ENCODE data around the gene ITPRIPL1. TPM values are rescaled to one million over a fixed set of nuclear protein-coding genes. Genes with fewer than 3 reads are reported as not detected.
A peak's percentile ranks its signal among the peaks of the same experiment; 100 is the strongest.

ITPRIPL1 gene, protein sequence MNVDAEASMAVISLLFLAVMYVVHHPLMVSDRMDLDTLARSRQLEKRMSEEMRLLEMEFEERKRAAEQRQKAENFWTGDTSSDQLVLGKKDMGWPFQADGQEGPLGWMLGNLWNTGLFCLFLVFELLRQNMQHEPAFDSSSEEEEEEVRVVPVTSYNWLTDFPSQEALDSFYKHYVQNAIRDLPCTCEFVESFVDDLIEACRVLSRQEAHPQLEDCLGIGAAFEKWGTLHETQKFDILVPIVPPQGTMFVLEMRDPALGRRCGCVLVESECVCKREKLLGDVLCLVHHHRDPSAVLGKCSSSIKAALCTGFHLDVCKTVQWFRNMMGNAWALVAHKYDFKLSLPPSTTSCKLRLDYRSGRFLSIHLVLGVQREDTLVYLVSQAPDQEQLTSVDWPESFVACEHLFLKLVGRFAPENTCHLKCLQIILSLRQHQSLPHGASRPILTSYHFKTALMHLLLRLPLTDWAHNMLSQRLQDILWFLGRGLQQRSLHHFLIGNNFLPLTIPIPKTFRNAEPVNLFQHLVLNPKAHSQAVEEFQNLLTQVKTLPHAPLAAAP
- total RNA-seq (2014; rRNA removed) (not detected in 2 replicates), Bru-seq, nascent RNA (not detected), BruChase-seq, experiment 1, labeled RNA remaining after a 6-hour chase (not detected), BruChase-seq, experiment 2, labeled RNA remaining after a 2-hour chase (percentile 19 among the genes with signal in this experiment)
- long read RNA-seq, result 0 reads

DNA sequence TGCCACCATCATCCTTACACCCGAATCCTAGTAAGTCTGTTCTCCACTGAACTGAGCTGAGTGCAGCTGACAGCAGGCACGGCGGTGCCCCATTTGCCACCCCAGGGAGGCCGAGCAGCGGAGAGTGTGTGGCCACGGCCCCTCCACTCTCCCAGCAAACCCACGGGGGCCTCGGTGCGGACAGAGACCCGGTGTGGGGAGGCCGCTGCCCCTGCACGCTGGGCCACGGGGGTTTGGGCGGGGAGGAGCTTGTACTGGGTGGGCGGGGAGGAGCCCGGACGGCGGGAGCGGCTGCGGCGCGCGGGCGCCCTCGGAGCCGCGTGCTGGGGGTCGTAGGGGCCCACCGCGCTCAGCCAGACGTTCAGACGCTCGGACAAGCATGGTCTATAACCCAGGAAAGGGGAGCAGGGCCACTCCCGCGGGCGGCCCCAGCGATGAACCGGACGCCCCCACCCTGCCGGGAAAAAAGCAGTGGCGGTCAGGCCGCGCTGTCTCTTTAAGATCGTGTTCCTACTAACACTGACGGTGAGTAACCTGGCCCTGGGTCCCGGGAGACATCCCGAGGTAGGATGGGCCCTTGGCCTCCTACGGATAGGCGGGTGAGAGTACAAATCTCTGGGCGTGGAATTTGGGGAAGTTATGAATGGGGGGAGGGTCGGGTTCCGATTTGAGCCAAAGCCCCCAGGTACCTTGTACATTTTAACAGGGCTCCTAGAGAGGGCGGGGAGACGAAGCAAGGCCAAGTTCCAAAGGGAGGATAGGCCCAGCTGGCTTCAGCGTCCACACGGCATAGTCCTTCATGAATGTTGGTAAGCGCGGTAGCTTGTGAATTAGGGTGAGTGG is at the start of gene ITPRIPL1:
TSS of gene ITPRIPL1 (plus strand) at position 277 of the 843 bp plus-strand sequence. CDS start at position 800, 523 bp downstream.
- Histone ChIP-seq H2AFZ (ENCODE audit: low read length) (no peak within 1 kb of the TSS), H3K4me2 (ENCODE audit: low read length) (no peak within 1 kb of the TSS), H3K4me3 (ENCODE audit: low read length) (no peak within 1 kb of the TSS), H3K27me3 (ENCODE audit: low read length) (peaks cover 11% of the 10 kb centered on the region; the same call in 1 of the 2 replicates), H3F3A (ENCODE audit: low read length, unreplicated experiment) (peaks cover 4% of the 10 kb centered on the region), H3K4me1 (ENCODE audit: insufficient read depth, low read length) (peaks cover 31% of the 10 kb centered on the region), H3K27ac (ENCODE audit: low read length) (no peak within 1 kb of the TSS), H3K9ac (ENCODE audit: low read length) (no peak within 1 kb of the TSS), H3K9me2 (replicated peaks; ENCODE audit: low read length) (no peaks in the 10 kb centered on the region), H4K20me1 (ENCODE audit: low read length) (no peaks in the 10 kb centered on the region), H3K9me3 (ENCODE audit: low read length) (no peaks in the 10 kb centered on the region), H3K79me2 (ENCODE audit: low read length) (no peaks in the 10 kb centered on the region), H3K36me3 (ENCODE audit: low read depth, low read length) (no peaks in the 10 kb centered on the region)
- ChIA-PET POLR2A (ENCODE audit: unreplicated experiment) (no interaction called here), CTCF (no interaction called here)
- no peak for TF ChIP-seq EZH2phosphoT487 (IDR thresholded peaks at IDR 0.05; ENCODE audit: borderline replicate concordance, low read length)
- TF ChIP-seq, protein P1, sequence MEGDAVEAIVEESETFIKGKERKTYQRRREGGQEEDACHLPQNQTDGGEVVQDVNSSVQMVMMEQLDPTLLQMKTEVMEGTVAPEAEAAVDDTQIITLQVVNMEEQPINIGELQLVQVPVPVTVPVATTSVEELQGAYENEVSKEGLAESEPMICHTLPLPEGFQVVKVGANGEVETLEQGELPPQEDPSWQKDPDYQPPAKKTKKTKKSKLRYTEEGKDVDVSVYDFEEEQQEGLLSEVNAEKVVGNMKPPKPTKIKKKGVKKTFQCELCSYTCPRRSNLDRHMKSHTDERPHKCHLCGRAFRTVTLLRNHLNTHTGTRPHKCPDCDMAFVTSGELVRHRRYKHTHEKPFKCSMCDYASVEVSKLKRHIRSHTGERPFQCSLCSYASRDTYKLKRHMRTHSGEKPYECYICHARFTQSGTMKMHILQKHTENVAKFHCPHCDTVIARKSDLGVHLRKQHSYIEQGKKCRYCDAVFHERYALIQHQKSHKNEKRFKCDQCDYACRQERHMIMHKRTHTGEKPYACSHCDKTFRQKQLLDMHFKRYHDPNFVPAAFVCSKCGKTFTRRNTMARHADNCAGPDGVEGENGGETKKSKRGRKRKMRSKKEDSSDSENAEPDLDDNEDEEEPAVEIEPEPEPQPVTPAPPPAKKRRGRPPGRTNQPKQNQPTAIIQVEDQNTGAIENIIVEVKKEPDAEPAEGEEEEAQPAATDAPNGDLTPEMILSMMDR (conservative IDR thresholded peaks at IDR 0.05; ENCODE audit: low read depth, low read length), result no peak
- TF ChIP-seq EZH2 (IDR thresholded peaks at IDR 0.05; ENCODE audit: low read length, unreplicated experiment), result no peak
- no TSS peak for BruUV-seq (replicated peaks)
- intact Hi-C loops (cut with micrococcal nuclease), result no loop called here
- DNase-seq (no peak), ATAC-seq (no peak)

DNA sequence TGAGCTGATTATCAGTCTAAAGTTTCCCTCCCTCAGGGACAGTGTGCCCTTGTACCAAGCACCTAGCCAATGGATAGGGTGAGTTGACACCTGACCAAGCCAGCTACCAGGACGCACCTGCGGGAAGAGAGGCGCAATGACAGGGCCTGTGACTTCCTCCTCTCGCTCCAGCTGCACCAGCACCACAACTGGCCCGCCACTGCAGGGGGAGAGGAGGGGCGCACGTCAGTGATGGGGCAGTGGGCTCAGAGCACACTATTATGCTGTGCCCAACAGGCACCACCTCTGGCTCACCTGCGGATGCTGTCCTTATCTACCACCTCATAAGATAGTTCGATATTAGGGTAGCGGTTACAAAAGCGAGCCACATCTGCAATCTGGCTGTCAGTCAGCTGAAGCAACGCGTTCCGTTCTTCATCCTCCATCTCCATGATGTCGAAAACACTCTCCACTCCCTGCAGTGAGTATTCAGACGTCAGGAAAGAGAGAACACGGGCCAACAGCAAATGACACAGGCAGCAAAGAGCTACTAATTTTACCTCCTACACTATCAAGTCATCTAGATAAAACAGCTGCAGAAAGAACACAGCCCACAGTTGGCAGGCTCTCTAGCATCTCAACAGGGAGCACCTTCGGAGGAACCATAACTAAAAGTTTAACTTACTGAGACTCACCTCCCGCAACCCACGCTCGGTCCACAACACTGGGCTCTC is 48.2 kb upstream of the ITPRIPL1 start:
- intact Hi-C loops (cut with micrococcal nuclease), result no loop called here
- H3K79me2 ChIP-seq (ENCODE audit: low read length), result no peaks in the 10 kb centered on the region
- no peaks in the 10 kb centered on the region for H3K9me3 ChIP-seq (ENCODE audit: low read length)
- CTCF ChIA-PET, result no interaction called here
- H4K20me1 ChIP-seq (ENCODE audit: low read length), result no peaks in the 10 kb centered on the region
- no peak overlapping the region for H3K27ac ChIP-seq (ENCODE audit: low read length)
- H3K9me2 ChIP-seq (replicated peaks; ENCODE audit: low read length), result no peaks in the 10 kb centered on the region
- no peak overlapping the region for H2AFZ ChIP-seq (ENCODE audit: low read length)
- no peaks in the 10 kb centered on the region for H3K4me1 ChIP-seq (ENCODE audit: insufficient read depth, low read length)
- H3K4me3 ChIP-seq (ENCODE audit: low read length), result no peak overlapping the region
- TF ChIP-seq, protein P1 (conservative IDR thresholded peaks at IDR 0.05; ENCODE audit: low read depth, low read length), result no peak
- TF ChIP-seq EZH2 (IDR thresholded peaks at IDR 0.05; ENCODE audit: low read length, unreplicated experiment), result no peak
- TF ChIP-seq EZH2phosphoT487 (IDR thresholded peaks at IDR 0.05; ENCODE audit: borderline replicate concordance, low read length), result no peak
- peaks cover 56% of the 10 kb centered on the region for H3K36me3 ChIP-seq (ENCODE audit: low read depth, low read length)
- H3K9ac ChIP-seq (ENCODE audit: low read length), result no peak overlapping the region
- POLR2A ChIA-PET (ENCODE audit: unreplicated experiment), result no interaction called here
- no peaks in the 10 kb centered on the region for H3K27me3 ChIP-seq (ENCODE audit: low read length)
- no peak overlapping the region for H3K4me2 ChIP-seq (ENCODE audit: low read length)
- peaks cover 6% of the 10 kb centered on the region for H3F3A ChIP-seq (ENCODE audit: low read length, unreplicated experiment)
- DNase-seq (no peak), ATAC-seq (no peak)
- no TSS peak for BruUV-seq (replicated peaks)

Measured in PC-3 (cell line).